IMR-90 (cell line): ENCODE measurements around the gene WNT3.

Experiments
- CEBPB ChIP-seq: IDR thresholded peaks from 2 replicates; pipeline ENCODE4 v1.6.1; 2012; ENCODE audit warnings: low read depth, low read length, improper control_type of control experiment
- MXI1 ChIP-seq: IDR thresholded peaks from 2 replicates; pipeline ENCODE4 v1.6.1; 2012; ENCODE audit warnings: low read depth, mild to moderate bottlenecking, low read length, moderate library complexity, borderline replicate concordance
- POLR2A ChIP-seq: IDR thresholded peaks from 2 replicates; pipeline ENCODE4 v1.6.1; 2012; ENCODE audit warnings: mild to moderate bottlenecking, low read depth, low read length
- RAD21 ChIP-seq: IDR thresholded peaks from 2 replicates; pipeline ENCODE4 v1.6.1; 2012; ENCODE audit warnings: low read length, improper control_type of control experiment
- RCOR1 ChIP-seq: IDR thresholded peaks from 2 replicates; pipeline ENCODE4 v1.6.1; 2012; ENCODE audit warnings: mild to moderate bottlenecking, low read length, improper control_type of control experiment; ENCODE audit not compliant: insufficient replicate concordance
- TF ChIP-seq, protein P1 (sequence below): conservative IDR thresholded peaks from 2 replicates; pipeline ENCODE4 v1.5.1; 2012; ENCODE audit warnings: mild to moderate bottlenecking, low read depth, low read length, improper control_type of control experiment

DNA sequence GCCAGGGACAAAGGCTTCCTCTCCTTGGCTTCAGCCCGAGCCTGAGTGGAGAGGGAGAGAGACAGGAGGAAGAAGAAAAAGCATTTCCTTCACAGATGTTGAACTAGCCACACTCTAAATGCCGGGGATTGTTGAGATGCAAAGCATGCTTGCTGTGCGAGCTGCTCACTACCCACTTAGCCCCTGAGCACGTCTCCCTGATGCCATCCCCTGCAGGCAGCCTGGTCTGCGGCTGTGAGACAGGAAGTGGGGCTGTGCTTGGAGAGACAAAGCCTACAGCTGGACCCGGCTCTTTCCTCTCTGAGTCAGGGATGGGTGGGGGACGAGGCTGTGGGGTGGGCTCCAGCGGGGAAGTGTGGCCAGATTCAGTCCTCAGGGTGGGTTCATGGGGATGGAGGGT lies 46.6 kb upstream of the WNT3 start:
- TF ChIP-seq POLR2A (no peak), RAD21 (no peak), RCOR1 (no peak), CEBPB (no peak), MXI1 (no peak)
- TF ChIP-seq, protein P1, sequence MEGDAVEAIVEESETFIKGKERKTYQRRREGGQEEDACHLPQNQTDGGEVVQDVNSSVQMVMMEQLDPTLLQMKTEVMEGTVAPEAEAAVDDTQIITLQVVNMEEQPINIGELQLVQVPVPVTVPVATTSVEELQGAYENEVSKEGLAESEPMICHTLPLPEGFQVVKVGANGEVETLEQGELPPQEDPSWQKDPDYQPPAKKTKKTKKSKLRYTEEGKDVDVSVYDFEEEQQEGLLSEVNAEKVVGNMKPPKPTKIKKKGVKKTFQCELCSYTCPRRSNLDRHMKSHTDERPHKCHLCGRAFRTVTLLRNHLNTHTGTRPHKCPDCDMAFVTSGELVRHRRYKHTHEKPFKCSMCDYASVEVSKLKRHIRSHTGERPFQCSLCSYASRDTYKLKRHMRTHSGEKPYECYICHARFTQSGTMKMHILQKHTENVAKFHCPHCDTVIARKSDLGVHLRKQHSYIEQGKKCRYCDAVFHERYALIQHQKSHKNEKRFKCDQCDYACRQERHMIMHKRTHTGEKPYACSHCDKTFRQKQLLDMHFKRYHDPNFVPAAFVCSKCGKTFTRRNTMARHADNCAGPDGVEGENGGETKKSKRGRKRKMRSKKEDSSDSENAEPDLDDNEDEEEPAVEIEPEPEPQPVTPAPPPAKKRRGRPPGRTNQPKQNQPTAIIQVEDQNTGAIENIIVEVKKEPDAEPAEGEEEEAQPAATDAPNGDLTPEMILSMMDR: no peak
